Measurements from ENCODE around the gene NHS. TPM values are rescaled to one million over a fixed set of nuclear protein-coding genes. Genes with fewer than 3 reads are reported as not detected.

Gene NHS
- polyA plus RNA-seq, 3 donors = 15.2 to 26.8 (median 25.4) TPM

DNA sequence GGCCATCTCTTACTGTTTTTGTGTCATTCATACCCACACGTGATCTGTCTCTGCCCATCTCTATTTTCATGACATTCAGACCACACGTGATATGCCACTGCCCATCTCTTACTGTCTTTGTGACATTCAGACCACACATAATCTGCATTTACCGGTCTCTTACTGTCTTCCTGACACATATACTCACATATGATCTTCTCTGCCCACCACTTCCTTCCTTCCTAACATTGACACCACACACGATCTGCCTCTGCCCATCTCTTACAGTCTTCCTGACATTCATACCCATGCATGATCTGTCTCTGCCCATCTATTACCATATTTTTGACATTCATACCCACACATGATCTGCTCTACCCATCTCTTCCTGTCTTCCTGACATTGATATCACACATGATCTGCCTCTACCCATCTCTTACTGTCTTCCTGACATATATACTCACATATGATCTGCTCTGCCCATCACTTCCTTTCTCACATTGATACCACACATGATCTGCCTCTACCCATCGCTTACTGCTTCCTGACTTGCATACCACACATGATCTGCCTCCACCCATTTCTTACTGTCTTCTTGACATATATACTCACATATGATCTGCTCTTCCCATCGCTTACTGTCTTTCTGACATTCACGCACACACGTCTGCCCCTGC is 398.3 kb downstream of the NHS start:
- DNase-seq = no peak

GRCh38 chrX:17774053-17774452 is 399.1 kb downstream of the NHS start:
- no peak for DNase-seq

- DNase-seq = no peak
These were observed 404.0 kb downstream of the NHS start for GRCh38 chrX:17778997-17779396.

GRCh38 chrX:17779434-17779833 is 404.4 kb downstream of the NHS start:
- DNase-seq = no peak

Data from renal pelvis (tissue), 4 donors.